Mammary epithelial cell (primary cell): ENCODE results near the gene RGMA.

Experiments
- EZH2 ChIP-seq: IDR thresholded peaks from 2 replicates; pipeline ENCODE4 v1.6.1; 2012; ENCODE audit warnings: low read length, inconsistent platforms, borderline replicate concordance
- TF ChIP-seq, protein P1 (sequence below), 2 donors: IDR thresholded peaks in 1 of 2; conservative IDR thresholded peaks in 1 of 2; 2 replicates each; pipeline ENCODE4 v1.5.1; 2011 to 2012; ENCODE audit warnings: inconsistent platforms in 2 of 2, low read length in 2 of 2, mild to moderate bottlenecking in 2 of 2, control low read depth in 1 of 2, low read depth in 1 of 2; ENCODE audit not compliant: insufficient read depth in 1 of 2; ENCODE audit errors: extremely low read depth in 1 of 2

DNA sequence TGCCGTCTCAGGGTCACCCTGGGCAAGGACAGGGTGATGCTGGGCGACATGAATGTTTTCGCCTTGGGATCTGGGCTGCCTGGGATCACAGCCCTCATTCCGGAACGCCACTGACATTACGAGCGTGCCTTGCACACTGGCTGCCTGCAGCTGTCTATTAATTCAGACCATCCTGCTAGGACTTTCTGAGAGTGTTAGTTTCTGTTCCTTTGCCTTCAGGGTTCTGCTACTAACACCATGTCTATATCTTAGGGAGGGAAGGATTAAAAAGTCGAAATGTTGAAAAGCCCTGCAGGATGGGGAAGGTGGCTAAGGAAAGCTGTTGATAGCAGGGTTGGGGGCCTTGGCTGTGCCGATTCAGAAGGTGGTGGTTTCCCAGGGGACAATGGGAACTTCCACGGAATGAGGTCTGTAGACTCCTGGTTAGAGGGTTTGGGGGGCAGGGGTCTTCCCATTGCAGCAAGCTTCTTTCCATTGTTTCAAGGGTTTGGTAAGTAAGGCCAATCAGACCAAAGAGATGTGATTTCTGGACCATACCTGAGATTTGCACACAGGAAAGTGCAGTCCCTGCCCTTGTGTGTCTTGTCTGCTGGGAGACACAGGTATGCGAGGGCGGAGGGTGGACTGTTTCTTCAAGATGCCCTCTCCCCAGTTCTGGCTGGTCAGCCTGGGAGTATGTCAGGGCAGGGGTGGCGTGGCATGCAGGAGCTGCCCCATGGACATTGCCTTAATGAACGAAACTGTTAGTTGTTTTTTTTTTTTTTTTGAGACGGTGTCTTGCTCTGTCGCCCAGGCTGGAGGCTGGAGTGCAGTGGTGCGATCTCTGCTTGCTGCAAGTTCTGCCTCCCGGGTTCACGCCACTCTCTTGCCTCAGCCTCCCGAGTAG is 50.9 kb downstream of the RGMA start:
- TF ChIP-seq, protein P1, sequence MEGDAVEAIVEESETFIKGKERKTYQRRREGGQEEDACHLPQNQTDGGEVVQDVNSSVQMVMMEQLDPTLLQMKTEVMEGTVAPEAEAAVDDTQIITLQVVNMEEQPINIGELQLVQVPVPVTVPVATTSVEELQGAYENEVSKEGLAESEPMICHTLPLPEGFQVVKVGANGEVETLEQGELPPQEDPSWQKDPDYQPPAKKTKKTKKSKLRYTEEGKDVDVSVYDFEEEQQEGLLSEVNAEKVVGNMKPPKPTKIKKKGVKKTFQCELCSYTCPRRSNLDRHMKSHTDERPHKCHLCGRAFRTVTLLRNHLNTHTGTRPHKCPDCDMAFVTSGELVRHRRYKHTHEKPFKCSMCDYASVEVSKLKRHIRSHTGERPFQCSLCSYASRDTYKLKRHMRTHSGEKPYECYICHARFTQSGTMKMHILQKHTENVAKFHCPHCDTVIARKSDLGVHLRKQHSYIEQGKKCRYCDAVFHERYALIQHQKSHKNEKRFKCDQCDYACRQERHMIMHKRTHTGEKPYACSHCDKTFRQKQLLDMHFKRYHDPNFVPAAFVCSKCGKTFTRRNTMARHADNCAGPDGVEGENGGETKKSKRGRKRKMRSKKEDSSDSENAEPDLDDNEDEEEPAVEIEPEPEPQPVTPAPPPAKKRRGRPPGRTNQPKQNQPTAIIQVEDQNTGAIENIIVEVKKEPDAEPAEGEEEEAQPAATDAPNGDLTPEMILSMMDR (conservative IDR thresholded peaks at IDR 0.05 in 1 of 2, IDR thresholded peaks at IDR 0.05 in 1 of 2; ENCODE audit: extremely low read depth in 1 of 2, insufficient read depth in 1 of 2, low read depth in 1 of 2, low read length in 2 of 2): no peak
- no peak for TF ChIP-seq EZH2
